Measurements from ENCODE around the gene DENND5B.

- TF ChIP-seq CTCF (IDR thresholded peaks at IDR 0.05): no peak
- TF ChIP-seq POLR2A (IDR thresholded peaks at IDR 0.05): no peak
Measured at GRCh38 chr12:31585895-31586294, 5.0 kb downstream of the DENND5B start.

Measured in lower leg skin (tissue), 3 donors.